ENCODE measurements around the gene REN. TPM values are rescaled to one million over a fixed set of nuclear protein-coding genes. Genes with fewer than 3 reads are reported as not detected.

The REN gene
- polyA plus RNA-seq, 1 experiment, result 0.99 TPM

Other genes with a start within 250 kb of the REN start
- 6.2 and 9.5 TPM in 2 replicates for gene SOX13, start 93.2 kb downstream of the REN start, polyA plus RNA-seq (2011; rRNA removed)
- 27.2 and 30.7 TPM in 2 replicates for gene ETNK2, start 14.3 kb downstream of the REN start, polyA plus RNA-seq (2011; rRNA removed)
- gene KISS1, start 30.2 kb upstream of the REN start, polyA plus RNA-seq (2011; rRNA removed), result 23.0 and 25.7 TPM in 2 replicates
- gene GOLT1A, start 47.7 kb upstream of the REN start, polyA plus RNA-seq (2011; rRNA removed), result 0.21 TPM in 2 replicates
- 3.0 and 4.2 TPM in 2 replicates for gene PLEKHA6, start 193.6 kb upstream of the REN start, polyA plus RNA-seq (2011; rRNA removed)
- 24.6 and 30.2 TPM in 2 replicates for gene PPP1R15B, start 245.5 kb upstream of the REN start, polyA plus RNA-seq (2011; rRNA removed)

All from BJ (cell line).